Uterus (tissue), 4 donors: ENCODE results near the gene PAK1. TPM values are rescaled to one million over a fixed set of nuclear protein-coding genes. Genes with fewer than 3 reads are reported as not detected.

Experiments
- DNase-seq, 2 donors: peaks; one replicate each; pipeline ENCODE4 v3.0.0-alpha.2; 2019 to 2020
- H3K27ac ChIP-seq, 2 donors: fragments of 200-600 bp; sonication (generic); 1 replicate in 1 of 2; 2 replicates in 1 of 2; pipeline ENCODE4 v1.5.1; 2016 to 2018
- H3K27me3 ChIP-seq, 2 donors: fragments of 200-600 bp; sonication (generic); one replicate each; pipeline ENCODE4 v1.5.1; 2018 to 2019; ENCODE audit warnings: control low read depth in 1 of 2
- H3K36me3 ChIP-seq, 2 donors: fragments of 200-600 bp; sonication (generic); one replicate each; pipeline ENCODE4 v1.5.1; 2019; ENCODE audit warnings: control low read depth in 1 of 2
- H3K4me1 ChIP-seq, 2 donors: fragments of 200-600 bp; sonication (generic); one replicate each; pipeline ENCODE4 v1.5.1; 2018 to 2019; ENCODE audit warnings: control low read depth in 1 of 2
- H3K4me3 ChIP-seq, 2 donors: fragments of 200-600 bp; sonication (generic); 1 replicate in 1 of 2; 2 replicates in 1 of 2; pipeline ENCODE4 v1.5.1; 2018 to 2019; ENCODE audit warnings: mild to moderate bottlenecking in 1 of 2
- H3K9me3 ChIP-seq, 2 donors: fragments of 200-600 bp; sonication (generic); one replicate each; pipeline ENCODE4 v1.5.1; 2019; ENCODE audit warnings: control low read depth in 1 of 2
- CTCF ChIP-seq, 4 experiments: fragments of 200-600 bp in 2 of 4; fragments of 450-650 bp in 2 of 4; sonication (generic) in 2 of 4; IDR thresholded peaks; one replicate each; pipeline ENCODE4 v1.5.1; 2016 to 2019; ENCODE audit warnings: antibody characterized with exemption in 4 of 4, mild to moderate bottlenecking in 2 of 4, moderate library complexity in 1 of 4
- POLR2A ChIP-seq, 2 donors: fragments of 450-650 bp; IDR thresholded peaks; one replicate each; pipeline ENCODE4 v1.6.1; 2016; ENCODE audit warnings: antibody characterized with exemption in 2 of 2, mild to moderate bottlenecking in 1 of 2, moderate library complexity in 1 of 2
- intact Hi-C: fragments of 100-400 bp; cut with DNase I; formaldehyde crosslinking; loops from one replicate; pipeline ENCODE4 v1.15.1; 2023; ENCODE audit warnings: low total_unique reads
- total RNA-seq, 4 donors: library from RNA; depleted of rRNA in 3 of 4; stranded (reverse); fragments of >200 nt in 3 of 4; gene quantifications; one replicate each; pipeline versions ENCODE4 v1.1.0 to v1.2.4, GENCODE V29; 2014 to 2023
- donor health status: DM: yes; HTN: yes; CAD: no.

PAK1 gene
- total RNA-seq, 4 donors from 2014 or later: 17.4 to 55.2 (median 35.7) TPM

- intact Hi-C loops: no loop called here
- Histone ChIP-seq H3K36me3 (no peaks in the 10 kb centered on the region), H3K4me3 (no peak overlapping the region), H3K9me3 (no peaks in the 10 kb centered on the region), H3K27ac (no peak overlapping the region), H3K27me3 (no peaks in the 10 kb centered on the region), H3K4me1 (no peaks in the 10 kb centered on the region)
- TF ChIP-seq POLR2A (IDR thresholded peaks at IDR 0.05) (no peak), CTCF (IDR thresholded peaks at IDR 0.05) (no peak)
- DNase-seq: no peak
Measured at GRCh38 chr11:77436506-77436905, 37.4 kb downstream of the PAK1 start.

- Histone ChIP-seq H3K27me3 (no peaks in the 10 kb centered on the region), H3K27ac (no peak overlapping the region), H3K36me3 (no peaks in the 10 kb centered on the region), H3K4me1 (no peaks in the 10 kb centered on the region), H3K9me3 (no peaks in the 10 kb centered on the region), H3K4me3 (no peak overlapping the region)
- no peak for DNase-seq
- TF ChIP-seq POLR2A (IDR thresholded peaks at IDR 0.05) (no peak), CTCF (IDR thresholded peaks at IDR 0.05) (no peak)
- intact Hi-C loops: no loop called here
Measured at GRCh38 chr11:77435972-77436371, 37.9 kb downstream of the PAK1 start.

- no peak overlapping the region for H3K27ac ChIP-seq
- H3K27me3 ChIP-seq: no peaks in the 10 kb centered on the region
- no peak overlapping the region for H3K4me3 ChIP-seq
- no peak for DNase-seq
- H3K4me1 ChIP-seq: no peaks in the 10 kb centered on the region
- H3K9me3 ChIP-seq: no peaks in the 10 kb centered on the region
- intact Hi-C loops: no loop called here
- no peaks in the 10 kb centered on the region for H3K36me3 ChIP-seq
- TF ChIP-seq CTCF (IDR thresholded peaks at IDR 0.05): no peak
- TF ChIP-seq POLR2A (IDR thresholded peaks at IDR 0.05): no peak
Measured at GRCh38 chr11:77431813-77432212, 42.1 kb downstream of the PAK1 start.

GRCh38 chr11:77428598-77428997 is 45.3 kb downstream of the PAK1 start:
- H3K27me3 ChIP-seq: no peaks in the 10 kb centered on the region
- H3K4me1 ChIP-seq: no peaks in the 10 kb centered on the region
- H3K27ac ChIP-seq: no peak overlapping the region
- TF ChIP-seq CTCF (IDR thresholded peaks at IDR 0.05) (no peak), POLR2A (IDR thresholded peaks at IDR 0.05) (no peak)
- no peak for DNase-seq
- H3K36me3 ChIP-seq: no peaks in the 10 kb centered on the region
- no peaks in the 10 kb centered on the region for H3K9me3 ChIP-seq
- H3K4me3 ChIP-seq: no peak overlapping the region
- intact Hi-C loops: no loop called here

- Histone ChIP-seq H3K27me3 (no peaks in the 10 kb centered on the region), H3K4me1 (no peaks in the 10 kb centered on the region), H3K4me3 (no peak overlapping the region), H3K36me3 (no peaks in the 10 kb centered on the region), H3K27ac (no peak overlapping the region), H3K9me3 (no peaks in the 10 kb centered on the region)
- TF ChIP-seq CTCF (IDR thresholded peaks at IDR 0.05) (no peak), POLR2A (IDR thresholded peaks at IDR 0.05) (no peak)
- intact Hi-C loops: no loop called here
- DNase-seq: no peak
Measured at GRCh38 chr11:77425346-77425745, 48.5 kb downstream of the PAK1 start.
